Measurements from ENCODE around the gene PTPN6.

PTPN6 gene

DNA sequence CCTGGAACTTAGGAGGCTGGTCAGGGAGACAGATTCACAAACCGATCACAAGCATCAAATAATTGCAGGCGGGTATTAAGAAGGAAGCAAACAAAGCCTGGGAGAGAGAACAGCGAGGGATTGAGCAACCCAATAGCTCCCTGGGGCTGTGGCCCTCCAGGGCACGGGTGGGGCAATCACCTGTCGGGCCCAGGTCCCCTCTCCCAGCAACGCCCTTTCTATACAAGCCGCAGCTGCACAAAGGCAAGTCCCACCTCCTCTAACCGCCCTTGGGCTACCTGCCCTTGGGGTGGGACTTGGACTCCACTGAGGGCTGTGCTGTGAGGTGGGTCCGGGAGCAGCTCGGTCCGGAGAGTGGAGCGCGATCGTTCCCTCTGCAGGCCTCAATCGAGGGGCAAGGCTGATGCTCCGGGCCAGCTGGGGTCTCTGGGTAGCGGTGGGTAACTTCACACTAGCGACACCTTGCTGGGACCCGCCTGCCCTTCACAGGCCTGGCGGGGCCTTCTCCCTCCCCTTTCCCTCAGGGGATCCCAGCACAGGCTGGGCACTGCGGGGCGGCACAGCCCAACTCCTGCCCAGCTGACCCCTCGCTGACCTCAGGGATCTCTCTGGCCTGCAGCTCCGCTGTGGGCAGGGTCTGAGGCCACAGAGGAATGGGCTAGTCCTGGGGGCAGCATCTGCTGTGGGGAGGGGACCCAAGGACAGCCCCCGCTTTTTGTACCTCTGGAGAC lies 11.3 kb downstream of the PTPN6 start:
- H3K9me3 ChIP-seq (ENCODE audit: insufficient read depth, low read depth, low read length) = no peaks in the 10 kb centered on the region
- no peaks in the 10 kb centered on the region for H3K9me2 ChIP-seq (replicated peaks; ENCODE audit: low read depth, low read length)
- no peak overlapping the region for H3K4me2 ChIP-seq (ENCODE audit: low read depth, low read length, poor library complexity, severe bottlenecking)
- peak overlapping the region; percentile 97 for H3K9ac ChIP-seq (ENCODE audit: low read depth, low read length, poor library complexity, severe bottlenecking)
- H4K20me1 ChIP-seq (ENCODE audit: insufficient read depth, low read length, poor library complexity, severe bottlenecking) = no peaks in the 10 kb centered on the region
- no peak overlapping the region for H2AFZ ChIP-seq (ENCODE audit: low read length)
- TF ChIP-seq CTCF (conservative IDR thresholded peaks at IDR 0.05; ENCODE audit: low read length) (no peak), EZH2phosphoT487 (IDR thresholded peaks at IDR 0.05; ENCODE audit: borderline replicate concordance) (no peak)
- H3F3A ChIP-seq (ENCODE audit: low read depth) = peaks cover 13% of the 10 kb centered on the region
- H3K4me1 ChIP-seq (ENCODE audit: insufficient read depth, low read length, poor library complexity, severe bottlenecking) = peaks cover 54% of the 10 kb centered on the region
- H3K27me3 ChIP-seq (ENCODE audit: insufficient read depth, low read length, poor library complexity, severe bottlenecking) = no peaks in the 10 kb centered on the region
- H3K36me3 ChIP-seq (ENCODE audit: insufficient read depth, low read length) = peaks cover 23% of the 10 kb centered on the region; the same call in 1 of the 2 replicates
- H3K4me3 ChIP-seq (ENCODE audit: low read length, poor library complexity, severe bottlenecking) = no peak overlapping the region
- peaks cover 34% of the 10 kb centered on the region for H3K79me2 ChIP-seq (ENCODE audit: insufficient read depth, low read length)

- no peaks in the 10 kb centered on the region for H3K9me3 ChIP-seq (ENCODE audit: insufficient read depth, low read depth, low read length)
- H3K9ac ChIP-seq (ENCODE audit: low read depth, low read length, poor library complexity, severe bottlenecking) = no peak overlapping the region
- H3K36me3 ChIP-seq (ENCODE audit: insufficient read depth, low read length) = peaks cover 26% of the 10 kb centered on the region; the same call in 1 of the 2 replicates
- peaks cover 34% of the 10 kb centered on the region for H3K79me2 ChIP-seq (ENCODE audit: insufficient read depth, low read length)
- no peaks in the 10 kb centered on the region for H3K27me3 ChIP-seq (ENCODE audit: insufficient read depth, low read length, poor library complexity, severe bottlenecking)
- peaks cover 4% of the 10 kb centered on the region for H4K20me1 ChIP-seq (ENCODE audit: insufficient read depth, low read length, poor library complexity, severe bottlenecking)
- H2AFZ ChIP-seq (ENCODE audit: low read length) = no peak overlapping the region
- H3K4me3 ChIP-seq (ENCODE audit: low read length, poor library complexity, severe bottlenecking) = no peak overlapping the region
- H3K4me2 ChIP-seq (ENCODE audit: low read depth, low read length, poor library complexity, severe bottlenecking) = no peak overlapping the region
- peaks cover 13% of the 10 kb centered on the region for H3F3A ChIP-seq (ENCODE audit: low read depth)
- peaks cover 50% of the 10 kb centered on the region for H3K4me1 ChIP-seq (ENCODE audit: insufficient read depth, low read length, poor library complexity, severe bottlenecking)
- TF ChIP-seq EZH2phosphoT487 (IDR thresholded peaks at IDR 0.05; ENCODE audit: borderline replicate concordance) = no peak
- no peak for TF ChIP-seq CTCF (conservative IDR thresholded peaks at IDR 0.05; ENCODE audit: low read length)
- no peaks in the 10 kb centered on the region for H3K9me2 ChIP-seq (replicated peaks; ENCODE audit: low read depth, low read length)
Measured at GRCh38 chr12:6963016-6963731, 12.0 kb downstream of the PTPN6 start.

- Histone ChIP-seq H3F3A (ENCODE audit: low read depth) (peaks cover 13% of the 10 kb centered on the region), H2AFZ (ENCODE audit: low read length) (no peak overlapping the region), H3K79me2 (ENCODE audit: insufficient read depth, low read length) (peaks cover 35% of the 10 kb centered on the region), H3K4me2 (ENCODE audit: low read depth, low read length, poor library complexity, severe bottlenecking) (no peak overlapping the region), H3K4me3 (ENCODE audit: low read length, poor library complexity, severe bottlenecking) (no peak overlapping the region), H3K9me2 (replicated peaks; ENCODE audit: low read depth, low read length) (no peaks in the 10 kb centered on the region), H3K4me1 (ENCODE audit: insufficient read depth, low read length, poor library complexity, severe bottlenecking) (peaks cover 50% of the 10 kb centered on the region), H4K20me1 (ENCODE audit: insufficient read depth, low read length, poor library complexity, severe bottlenecking) (peaks cover 12% of the 10 kb centered on the region), H3K9ac (ENCODE audit: low read depth, low read length, poor library complexity, severe bottlenecking) (no peak overlapping the region), H3K9me3 (ENCODE audit: insufficient read depth, low read depth, low read length) (no peaks in the 10 kb centered on the region), H3K27me3 (ENCODE audit: insufficient read depth, low read length, poor library complexity, severe bottlenecking) (no peaks in the 10 kb centered on the region), H3K36me3 (ENCODE audit: insufficient read depth, low read length) (peaks cover 30% of the 10 kb centered on the region; the same call in 1 of the 2 replicates)
- TF ChIP-seq EZH2phosphoT487 (IDR thresholded peaks at IDR 0.05; ENCODE audit: borderline replicate concordance) = no peak
- TF ChIP-seq CTCF (conservative IDR thresholded peaks at IDR 0.05; ENCODE audit: low read length) = no peak
Measured at GRCh38 chr12:6963791-6964413, 12.7 kb downstream of the PTPN6 start.

Data from Loucy (cell line).